Hepatocyte (in vitro differentiated cells): ENCODE results near the gene ITGB2.

Source experiments
- CTCF ChIP-seq: fragments of 200-600 bp; sonication (generic); IDR thresholded peaks from 2 replicates; pipeline ENCODE4 v1.5.1; 2016; ENCODE audit warnings: antibody characterized with exemption, mild to moderate bottlenecking; ENCODE audit not compliant: poor library complexity
- EZH2 ChIP-seq: fragments of 200-600 bp; sonication (generic); IDR thresholded peaks from 2 replicates; pipeline ENCODE4 v1.6.1; 2016; ENCODE audit warnings: antibody characterized with exemption, mild to moderate bottlenecking, borderline replicate concordance

DNA sequence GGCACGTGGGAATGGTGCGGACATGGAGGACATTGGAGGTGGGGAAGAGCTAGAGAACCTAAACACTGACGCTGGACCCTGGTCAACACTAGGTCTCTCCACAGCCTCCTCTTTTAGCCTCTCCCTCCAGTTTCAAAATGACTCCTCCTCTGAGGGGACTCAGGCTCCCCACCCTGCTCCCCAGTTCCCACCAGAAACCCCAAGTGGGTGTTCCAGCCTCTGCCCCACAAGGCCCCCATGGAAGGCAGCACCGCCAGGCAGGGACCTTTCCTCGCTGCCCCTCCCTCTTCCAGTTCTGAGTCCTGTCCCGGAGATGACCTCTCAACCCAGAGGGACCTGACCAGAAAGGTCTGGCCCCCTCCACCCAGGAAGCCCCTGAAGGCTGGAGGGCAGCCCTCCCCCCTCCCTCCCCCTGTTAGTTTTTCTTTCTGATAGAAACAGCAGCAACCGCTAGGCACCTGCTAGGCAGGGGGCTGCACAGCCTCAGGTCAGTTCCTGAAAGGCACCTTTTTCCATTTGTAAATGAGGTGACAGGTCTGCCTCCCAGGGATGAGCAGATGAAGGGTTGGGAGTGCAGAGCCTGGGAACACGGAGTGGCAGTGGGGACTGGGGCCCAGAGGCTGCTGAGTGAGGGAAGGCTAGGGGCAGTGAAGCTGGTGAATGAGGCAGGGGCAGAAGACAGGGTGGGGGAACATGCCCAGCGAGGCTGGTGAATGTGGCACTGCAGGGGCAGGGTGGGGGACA is 9.3 kb upstream of the ITGB2 start:
- no peak for TF ChIP-seq EZH2
- no peak for TF ChIP-seq CTCF
